WERI-Rb-1 (cell line): ENCODE data around the gene SMC4.

Experiments
- DNase-seq: peaks from one replicate; pipeline ENCODE4 v3.0.0-alpha.2; 2020
- H3K27ac ChIP-seq: fragments of 250-450 bp; sonication (Bioruptor Pico); 2 replicates; pipeline ENCODE4 v1.5.1; 2020; ENCODE audit warnings: mild to moderate bottlenecking, moderate library complexity
- H3K27me3 ChIP-seq: fragments of 250-450 bp; sonication (Bioruptor Pico); 2 replicates; pipeline ENCODE4 v1.5.1; 2021; ENCODE audit warnings: mild to moderate bottlenecking, low read depth, moderate library complexity; ENCODE audit not compliant: insufficient read depth, severe bottlenecking
- H3K36me3 ChIP-seq: fragments of 250-450 bp; sonication (Bioruptor Pico); 2 replicates; pipeline ENCODE4 v1.5.1; 2020; ENCODE audit warnings: mild to moderate bottlenecking, moderate library complexity
- H3K4me3 ChIP-seq: 2 replicates; pipeline ENCODE4 v1.5.1; 2011; ENCODE audit warnings: low read depth, mild to moderate bottlenecking, control low read depth, low read length
- H3K9me3 ChIP-seq: fragments of 250-450 bp; sonication (Bioruptor Pico); 2 replicates; pipeline ENCODE4 v1.5.1; 2021; ENCODE audit warnings: mild to moderate bottlenecking, moderate library complexity; ENCODE audit not compliant: severe bottlenecking
- TF ChIP-seq, protein P1 (sequence below): IDR thresholded peaks from 2 replicates; pipeline ENCODE4 v1.5.1; 2011; ENCODE audit warnings: low read depth, mild to moderate bottlenecking, control low read depth, inconsistent platforms, low read length

The SMC4 gene

GRCh38 chr3:160471892-160472291 is 72.4 kb downstream of the SMC4 start:
- H3K27me3 ChIP-seq = no peaks in the 10 kb centered on the region
- no peak overlapping the region for H3K27ac ChIP-seq
- no peaks in the 10 kb centered on the region for H3K36me3 ChIP-seq
- no peak for DNase-seq
- H3K4me3 ChIP-seq = no peak overlapping the region
- peaks cover 20% of the 10 kb centered on the region for H3K9me3 ChIP-seq
- TF ChIP-seq, protein P1, sequence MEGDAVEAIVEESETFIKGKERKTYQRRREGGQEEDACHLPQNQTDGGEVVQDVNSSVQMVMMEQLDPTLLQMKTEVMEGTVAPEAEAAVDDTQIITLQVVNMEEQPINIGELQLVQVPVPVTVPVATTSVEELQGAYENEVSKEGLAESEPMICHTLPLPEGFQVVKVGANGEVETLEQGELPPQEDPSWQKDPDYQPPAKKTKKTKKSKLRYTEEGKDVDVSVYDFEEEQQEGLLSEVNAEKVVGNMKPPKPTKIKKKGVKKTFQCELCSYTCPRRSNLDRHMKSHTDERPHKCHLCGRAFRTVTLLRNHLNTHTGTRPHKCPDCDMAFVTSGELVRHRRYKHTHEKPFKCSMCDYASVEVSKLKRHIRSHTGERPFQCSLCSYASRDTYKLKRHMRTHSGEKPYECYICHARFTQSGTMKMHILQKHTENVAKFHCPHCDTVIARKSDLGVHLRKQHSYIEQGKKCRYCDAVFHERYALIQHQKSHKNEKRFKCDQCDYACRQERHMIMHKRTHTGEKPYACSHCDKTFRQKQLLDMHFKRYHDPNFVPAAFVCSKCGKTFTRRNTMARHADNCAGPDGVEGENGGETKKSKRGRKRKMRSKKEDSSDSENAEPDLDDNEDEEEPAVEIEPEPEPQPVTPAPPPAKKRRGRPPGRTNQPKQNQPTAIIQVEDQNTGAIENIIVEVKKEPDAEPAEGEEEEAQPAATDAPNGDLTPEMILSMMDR = no peak

DNA sequence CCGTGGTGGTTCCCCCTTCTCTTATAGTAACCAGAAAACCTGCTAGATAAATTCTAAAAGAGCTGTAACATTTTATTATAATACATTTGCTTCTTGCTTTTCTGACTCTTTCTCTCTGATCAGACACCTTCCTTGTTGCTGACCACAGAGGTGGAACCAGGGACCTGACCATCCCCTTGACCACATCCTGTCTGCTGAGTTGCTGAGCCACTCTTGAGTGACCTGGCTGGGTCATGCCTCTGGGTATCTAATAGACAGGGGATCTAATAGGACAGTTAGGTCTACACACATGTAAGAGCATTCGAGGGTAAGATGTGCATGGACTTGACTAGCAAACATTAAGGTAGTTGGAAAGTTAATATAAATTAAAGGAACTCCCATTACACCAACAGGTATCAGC is 72.9 kb downstream of the SMC4 start:
- H3K9me3 ChIP-seq = peaks cover 20% of the 10 kb centered on the region
- DNase-seq = no peak
- TF ChIP-seq, protein P1 = no peak

DNA sequence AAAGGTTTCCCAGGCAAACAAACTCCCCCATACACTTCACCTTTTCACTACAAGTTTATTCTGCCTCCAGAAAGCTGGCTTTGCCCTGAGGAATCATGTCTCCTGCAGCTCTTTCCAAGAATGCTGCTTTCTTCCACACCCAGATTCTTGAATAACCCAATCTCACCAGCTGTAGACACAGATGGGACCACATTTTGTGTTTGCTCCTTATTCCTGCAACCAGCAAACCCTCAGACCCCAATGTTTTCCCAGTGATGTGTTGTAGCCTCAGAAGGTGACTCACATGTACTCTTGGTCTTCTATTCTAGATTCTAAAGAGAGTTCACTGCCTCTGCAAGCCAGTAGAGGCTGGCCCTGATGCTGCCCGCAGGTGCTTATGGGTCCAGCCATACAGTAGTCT is 73.8 kb downstream of the SMC4 start:
- Histone ChIP-seq H3K4me3 (no peak overlapping the region), H3K9me3 (peaks cover 20% of the 10 kb centered on the region), H3K27ac (no peak overlapping the region), H3K36me3 (no peaks in the 10 kb centered on the region), H3K27me3 (no peaks in the 10 kb centered on the region)
- TF ChIP-seq, protein P1 = no peak
- DNase-seq = no peak

More for the DNA sequence above, 72.9 kb downstream of the SMC4 start:
- H3K27me3 ChIP-seq = no peaks in the 10 kb centered on the region
- H3K36me3 ChIP-seq = no peaks in the 10 kb centered on the region
- H3K27ac ChIP-seq = no peak overlapping the region
- H3K4me3 ChIP-seq = no peak overlapping the region

- Histone ChIP-seq H3K27me3 (no peaks in the 10 kb centered on the region), H3K27ac (no peak overlapping the region), H3K4me3 (no peak overlapping the region), H3K9me3 (peaks cover 20% of the 10 kb centered on the region), H3K36me3 (no peaks in the 10 kb centered on the region)
- no peak for DNase-seq
- TF ChIP-seq, protein P1 = no peak
These were observed 74.5 kb downstream of the SMC4 start for GRCh38 chr3:160473978-160474377.

DNA sequence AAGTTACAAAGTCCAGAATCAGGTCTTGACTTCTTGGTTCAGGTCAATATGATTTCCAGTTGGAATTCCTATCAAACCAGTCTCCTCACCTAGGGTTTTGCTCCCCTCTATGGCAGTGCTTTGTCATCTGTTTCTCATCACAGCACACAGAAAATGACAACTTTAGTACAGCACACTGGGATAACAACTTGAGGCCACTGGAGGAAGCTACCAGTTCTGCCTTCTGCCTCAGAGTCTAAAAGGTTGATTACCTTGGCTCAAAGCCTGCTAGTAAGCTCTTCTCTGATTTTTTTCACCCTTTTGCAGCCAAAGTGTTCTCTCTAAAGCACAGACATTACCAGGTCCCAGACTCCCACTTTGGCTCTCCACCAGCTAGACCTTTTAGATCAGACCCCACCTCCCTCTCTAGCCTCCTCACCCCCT is 75.0 kb downstream of the SMC4 start:
- peaks cover 20% of the 10 kb centered on the region for H3K9me3 ChIP-seq
- no peaks in the 10 kb centered on the region for H3K27me3 ChIP-seq
- no peaks in the 10 kb centered on the region for H3K36me3 ChIP-seq
- no peak overlapping the region for H3K27ac ChIP-seq
- no peak overlapping the region for H3K4me3 ChIP-seq
- TF ChIP-seq, protein P1 = no peak
- DNase-seq = no peak

DNA sequence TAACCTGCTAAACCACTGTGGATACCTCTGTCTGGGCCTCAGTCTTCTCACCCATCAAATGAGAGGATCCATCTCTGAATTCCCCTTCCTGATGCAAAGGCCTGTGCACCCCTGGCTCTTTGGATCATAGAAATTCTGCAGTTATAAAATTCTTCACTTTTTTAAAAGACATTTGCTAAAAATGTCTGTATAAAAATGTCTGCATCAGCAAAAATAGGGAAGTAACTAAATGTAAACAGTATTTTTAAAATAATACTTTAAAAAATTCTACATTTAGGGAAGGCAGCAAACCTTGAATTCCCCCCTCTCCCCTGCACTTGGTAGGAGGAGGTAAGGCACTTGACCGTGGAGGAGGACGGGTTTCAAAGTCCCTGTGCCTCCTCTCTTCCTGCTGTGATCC is 75.7 kb downstream of the SMC4 start:
- DNase-seq = no peak
- H3K27me3 ChIP-seq = no peaks in the 10 kb centered on the region
- H3K27ac ChIP-seq = no peak overlapping the region
- peaks cover 14% of the 10 kb centered on the region for H3K9me3 ChIP-seq
- H3K36me3 ChIP-seq = no peaks in the 10 kb centered on the region
- H3K4me3 ChIP-seq = no peak overlapping the region
- TF ChIP-seq, protein P1 = no peak
